SK-N-MC (cell line): Measurements from ENCODE around the gene MTUS2.

Experiments used
- DNase-seq: peaks from one replicate; pipeline ENCODE4 v3.0.0-alpha.2; 2011; ENCODE audit warnings: low read depth, low spot score
- H3K27ac ChIP-seq: fragments of 200-600 bp; sonication (generic); 2 replicates; pipeline ENCODE4 v1.5.1; 2016; ENCODE audit warnings: mixed run types
- H3K36me3 ChIP-seq: fragments of 200-600 bp; sonication (generic); 2 replicates; pipeline ENCODE4 v1.6.1; 2017; ENCODE audit warnings: antibody characterized with exemption, low read length, mixed read lengths; ENCODE audit not compliant: insufficient read depth
- H3K4me3 ChIP-seq: fragments of 200-600 bp; sonication (generic); 2 replicates; pipeline ENCODE4 v1.5.1; 2016
- H3K9ac ChIP-seq: fragments of 200-600 bp; sonication (generic); 2 replicates; pipeline ENCODE4 v1.8.0; 2017; ENCODE audit warnings: mixed run types, mixed read lengths; ENCODE audit not compliant: insufficient read length
- H3K9me3 ChIP-seq: fragments of 200-600 bp; sonication (generic); 2 replicates; pipeline ENCODE4 v1.6.1; 2017; ENCODE audit warnings: low read depth, mild to moderate bottlenecking, antibody characterized with exemption, low read length, moderate library complexity, mixed read lengths
- EZH2 ChIP-seq: fragments of 200-600 bp; sonication (generic); IDR thresholded peaks from one replicate; pipeline ENCODE4 v1.6.1; 2017; ENCODE audit warnings: antibody characterized with exemption
- FOXP2 ChIP-seq: optimal IDR thresholded peaks from 2 replicates; pipeline ENCODE3; 2011; ENCODE audit warnings: mild to moderate bottlenecking, moderate library complexity; ENCODE audit not compliant: insufficient read depth; ENCODE audit errors: extremely low read length, control extremely low read depth
- POLR2AphosphoS5 ChIP-seq: IDR thresholded peaks from 2 replicates; pipeline ENCODE4 v1.6.1; 2012; ENCODE audit warnings: mild to moderate bottlenecking, low read depth, low read length, borderline replicate concordance

MTUS2 gene

GRCh38 chr13:29170436-29171082 lies 350.4 kb downstream of the MTUS2 start:
- H3K4me3 ChIP-seq: no peak overlapping the region
- TF ChIP-seq FOXP2: no peak
- TF ChIP-seq EZH2: no peak
- TF ChIP-seq POLR2AphosphoS5: no peak

DNA sequence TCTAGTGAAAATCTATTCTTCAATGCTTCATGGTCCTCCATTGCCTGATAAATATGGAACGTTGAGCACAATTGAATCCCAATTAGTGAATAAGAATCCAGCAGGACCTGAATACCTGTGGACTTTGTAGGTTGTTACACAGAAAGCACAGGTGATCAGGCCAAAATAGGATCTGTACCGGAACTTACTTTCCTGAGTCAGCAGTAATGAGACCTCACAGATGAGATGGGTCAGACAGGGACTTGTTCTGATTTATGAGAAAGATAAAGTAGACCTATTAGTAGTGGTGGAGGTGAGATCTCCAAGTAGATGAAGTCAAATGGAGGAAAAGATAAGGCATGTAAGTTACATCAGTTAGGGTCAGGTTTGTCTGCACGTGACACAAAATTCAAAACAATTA lies 351.1 kb downstream of the MTUS2 start:
- H3K4me3 ChIP-seq: no peak overlapping the region
- DNase-seq: no peak
- H3K9me3 ChIP-seq: no peaks in the 10 kb centered on the region

More at GRCh38 chr13:29170436-29171082, 350.4 kb downstream of the MTUS2 start:
- no peak overlapping the region for H3K9ac ChIP-seq
- H3K27ac ChIP-seq: no peak overlapping the region
- H3K9me3 ChIP-seq: no peaks in the 10 kb centered on the region
- H3K36me3 ChIP-seq: no peaks in the 10 kb centered on the region
- DNase-seq: no peak

DNA sequence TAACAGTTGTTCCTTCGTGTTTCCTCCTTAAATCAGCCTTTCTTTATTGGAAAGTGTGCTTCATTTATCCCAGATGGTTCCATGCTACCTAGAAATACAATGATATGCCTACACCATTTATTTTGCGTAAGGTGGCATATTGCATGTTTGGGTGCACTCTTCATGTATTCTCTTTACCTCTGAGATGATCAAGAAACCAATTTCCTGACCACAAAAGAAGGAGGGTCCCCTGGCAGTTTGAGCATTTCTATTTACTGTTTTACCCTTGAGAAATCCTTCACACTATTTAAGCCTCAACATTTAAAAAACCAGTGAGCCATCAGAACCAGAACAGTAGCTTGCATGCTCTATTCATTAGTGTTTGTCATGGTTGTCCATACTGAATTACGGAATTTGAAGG lies 354.0 kb downstream of the MTUS2 start:
- DNase-seq: no peak
- no peak overlapping the region for H3K9ac ChIP-seq
- no peak overlapping the region for H3K4me3 ChIP-seq
- TF ChIP-seq FOXP2 (no peak), POLR2AphosphoS5 (no peak), EZH2 (no peak)
- H3K9me3 ChIP-seq: no peaks in the 10 kb centered on the region
- no peaks in the 10 kb centered on the region for H3K36me3 ChIP-seq
- no peak overlapping the region for H3K27ac ChIP-seq

More for the DNA sequence above, 351.1 kb downstream of the MTUS2 start:
- H3K36me3 ChIP-seq: no peaks in the 10 kb centered on the region
- H3K27ac ChIP-seq: no peak overlapping the region
- TF ChIP-seq EZH2: no peak
- TF ChIP-seq FOXP2: no peak
- TF ChIP-seq POLR2AphosphoS5: no peak
- H3K9ac ChIP-seq: no peak overlapping the region

DNA sequence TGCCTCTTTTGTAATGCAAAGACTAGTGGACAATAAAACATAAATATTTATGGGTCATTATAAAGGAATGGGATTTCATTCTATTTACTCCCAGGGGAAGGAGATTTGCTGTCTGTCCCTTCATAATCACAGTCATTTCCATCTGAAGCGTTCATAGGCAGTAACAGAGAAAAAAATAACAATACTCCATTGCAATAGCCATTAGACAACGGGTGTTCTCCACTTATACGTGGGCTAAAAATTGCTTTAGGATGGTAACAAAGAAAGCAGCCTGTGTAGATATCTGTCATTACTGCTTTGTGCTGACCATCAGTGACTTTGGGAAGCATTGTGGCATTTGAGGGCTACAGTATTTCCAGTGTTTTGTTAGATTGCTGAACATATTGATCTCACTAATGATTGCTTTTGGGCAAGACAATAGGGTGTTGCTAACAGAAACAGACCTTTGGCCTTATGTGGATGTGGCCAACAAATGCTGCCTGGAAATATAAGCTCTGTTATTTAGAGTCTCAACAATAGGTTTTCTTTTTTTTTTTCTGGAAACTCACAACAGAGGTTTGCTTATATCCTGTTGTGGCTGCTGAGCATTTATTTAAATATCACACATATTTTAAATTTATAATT lies 355.2 kb downstream of the MTUS2 start:
- Histone ChIP-seq H3K27ac (no peak overlapping the region), H3K4me3 (no peak overlapping the region), H3K9me3 (no peaks in the 10 kb centered on the region), H3K36me3 (no peaks in the 10 kb centered on the region), H3K9ac (no peak overlapping the region)
- no peak for TF ChIP-seq POLR2AphosphoS5
- no peak for TF ChIP-seq FOXP2
- TF ChIP-seq EZH2: no peak
- DNase-seq: no peak

DNA sequence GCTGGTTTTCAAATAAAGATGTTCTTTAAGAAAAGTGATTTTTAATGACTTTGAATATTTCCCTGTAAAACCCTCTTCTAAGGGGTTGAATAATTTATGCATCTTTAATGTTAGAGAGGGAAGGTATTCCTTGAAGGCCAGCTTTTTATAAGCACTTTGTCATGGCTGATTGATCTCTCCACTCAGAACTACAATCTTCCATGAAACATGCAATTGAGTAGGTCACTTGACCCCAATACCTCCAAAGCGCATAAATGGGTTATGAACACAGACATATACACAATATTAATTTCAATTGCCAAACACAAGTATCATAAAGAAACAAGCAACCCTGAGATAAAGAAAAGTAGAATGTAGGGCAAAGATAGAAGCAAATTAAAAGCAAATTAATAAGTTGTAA lies 359.9 kb downstream of the MTUS2 start:
- TF ChIP-seq EZH2 (no peak), FOXP2 (no peak), POLR2AphosphoS5 (no peak)
- H3K36me3 ChIP-seq: no peaks in the 10 kb centered on the region
- no peak overlapping the region for H3K27ac ChIP-seq
- H3K9me3 ChIP-seq: no peaks in the 10 kb centered on the region
- DNase-seq: no peak
- no peak overlapping the region for H3K4me3 ChIP-seq
- no peak overlapping the region for H3K9ac ChIP-seq

GRCh38 chr13:29182216-29182615 lies 362.1 kb downstream of the MTUS2 start:
- Histone ChIP-seq H3K9me3 (no peaks in the 10 kb centered on the region), H3K4me3 (no peak overlapping the region), H3K27ac (no peak overlapping the region), H3K36me3 (no peaks in the 10 kb centered on the region), H3K9ac (no peak overlapping the region)
- DNase-seq: no peak
- TF ChIP-seq POLR2AphosphoS5 (no peak), FOXP2 (no peak), EZH2 (no peak)

DNA sequence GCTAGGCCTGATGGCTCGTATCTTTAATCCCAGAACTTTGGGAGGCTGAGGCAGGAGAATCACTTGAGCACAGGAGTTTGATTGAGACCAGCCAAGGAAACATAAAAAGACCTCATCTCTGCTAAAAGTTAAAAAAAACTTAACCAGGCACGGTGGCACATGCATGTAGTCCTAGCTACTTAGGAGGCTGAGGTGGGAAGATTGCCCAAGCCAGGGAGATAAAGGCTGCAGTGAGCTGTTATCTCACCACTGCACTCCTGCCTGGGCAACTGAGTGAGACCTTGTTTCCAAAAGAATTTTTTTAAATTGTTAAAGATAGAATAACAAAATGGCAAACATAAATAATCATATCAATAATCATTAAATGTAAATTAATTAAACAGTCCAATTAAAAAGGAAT lies 365.8 kb downstream of the MTUS2 start:
- H3K27ac ChIP-seq: no peak overlapping the region
- no peak for TF ChIP-seq EZH2
- TF ChIP-seq FOXP2: no peak
- no peak for TF ChIP-seq POLR2AphosphoS5
- no peak overlapping the region for H3K9ac ChIP-seq
- H3K36me3 ChIP-seq: no peaks in the 10 kb centered on the region
- no peaks in the 10 kb centered on the region for H3K9me3 ChIP-seq
- no peak overlapping the region for H3K4me3 ChIP-seq
- no peak for DNase-seq

DNA sequence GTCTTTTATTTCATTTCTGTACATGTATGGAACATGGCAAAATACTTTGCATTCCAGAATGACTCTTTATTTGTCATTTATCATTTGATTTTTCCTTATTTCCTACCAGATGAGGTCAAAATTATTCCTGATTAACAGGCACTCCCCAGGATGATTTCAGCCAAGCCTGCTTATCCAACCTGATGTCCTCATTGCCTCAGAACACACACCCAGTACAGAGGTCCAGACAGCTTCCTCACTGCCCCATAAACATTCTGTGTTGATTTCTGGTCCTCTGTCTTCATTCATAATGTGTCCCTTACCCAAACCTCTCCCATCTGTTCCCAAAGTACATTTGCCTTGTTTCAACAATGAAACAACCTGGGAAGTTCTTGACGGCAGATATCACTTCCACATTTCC lies 367.4 kb downstream of the MTUS2 start:
- no peak for DNase-seq
- Histone ChIP-seq H3K9me3 (no peaks in the 10 kb centered on the region), H3K27ac (no peak overlapping the region), H3K4me3 (no peak overlapping the region), H3K36me3 (no peaks in the 10 kb centered on the region), H3K9ac (no peak overlapping the region)
- TF ChIP-seq FOXP2 (no peak), EZH2 (no peak), POLR2AphosphoS5 (no peak)
